ENCODE measurements around the gene RAB27A.

Gene RAB27A

DNA sequence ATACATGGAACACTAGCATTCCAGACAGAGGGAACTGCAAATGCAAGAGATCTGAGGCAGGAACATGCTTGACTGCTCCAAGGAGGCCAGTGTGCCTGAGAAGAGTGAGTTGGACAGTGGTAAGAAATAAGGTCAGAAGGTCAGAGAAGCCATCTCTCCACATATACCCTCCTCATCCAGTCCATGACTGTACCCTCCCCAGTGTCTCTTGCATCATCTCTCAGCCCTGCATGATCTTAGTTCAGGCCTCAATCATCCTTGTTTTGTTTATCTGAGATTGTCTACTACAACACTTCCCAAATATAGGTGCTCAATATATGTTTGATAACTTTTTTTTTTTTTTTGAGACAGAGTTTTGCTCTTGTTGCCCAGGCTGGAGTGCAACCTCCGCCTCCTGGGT is 87.4 kb downstream of the RAB27A start:
- no peak overlapping the region for H3K9ac ChIP-seq (ENCODE audit: low read depth, low read length)
- H3K4me1 ChIP-seq (ENCODE audit: insufficient read depth, low read length), result no peaks in the 10 kb centered on the region
- no peaks in the 10 kb centered on the region for H3K36me3 ChIP-seq (ENCODE audit: insufficient read depth, low read depth, low read length)
- no peaks in the 10 kb centered on the region for H3K27me3 ChIP-seq (ENCODE audit: insufficient read depth, low read length)
- no peaks in the 10 kb centered on the region for H3K9me3 ChIP-seq (ENCODE audit: insufficient read depth, low read depth, low read length)
- no peak overlapping the region for H3K4me3 ChIP-seq (ENCODE audit: low read length)
- no peak overlapping the region for H3K27ac ChIP-seq (ENCODE audit: low read length)

DNA sequence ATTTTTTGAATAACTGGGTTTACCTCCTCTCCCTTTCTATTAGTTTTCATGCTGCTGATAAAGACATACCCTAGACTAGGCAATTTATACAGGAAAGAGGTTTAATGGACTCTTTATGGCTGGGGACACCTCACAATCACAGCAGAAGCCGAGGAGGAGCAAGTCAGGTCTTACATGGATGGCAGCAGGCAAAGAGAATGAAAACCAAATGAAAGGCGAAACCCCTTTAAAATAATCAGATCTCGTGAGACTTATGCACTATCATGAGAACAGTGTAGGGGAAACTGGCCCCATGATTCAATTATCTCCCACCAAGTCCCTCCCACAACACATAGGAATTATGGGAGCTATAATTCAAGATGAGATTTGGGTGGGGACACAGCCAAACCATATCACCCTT is 90.9 kb downstream of the RAB27A start:
- H3K27ac ChIP-seq (ENCODE audit: low read length), result no peak overlapping the region
- H3K27me3 ChIP-seq (ENCODE audit: insufficient read depth, low read length), result no peaks in the 10 kb centered on the region
- no peaks in the 10 kb centered on the region for H3K9me3 ChIP-seq (ENCODE audit: insufficient read depth, low read depth, low read length)
- H3K4me1 ChIP-seq (ENCODE audit: insufficient read depth, low read length), result peaks cover 4% of the 10 kb centered on the region; the same call in 1 of the 2 replicates
- H3K9ac ChIP-seq (ENCODE audit: low read depth, low read length), result no peak overlapping the region
- no peaks in the 10 kb centered on the region; the same call in 1 of the 2 replicates for H3K36me3 ChIP-seq (ENCODE audit: insufficient read depth, low read depth, low read length)
- no peak overlapping the region for H3K4me3 ChIP-seq (ENCODE audit: low read length)

DNA sequence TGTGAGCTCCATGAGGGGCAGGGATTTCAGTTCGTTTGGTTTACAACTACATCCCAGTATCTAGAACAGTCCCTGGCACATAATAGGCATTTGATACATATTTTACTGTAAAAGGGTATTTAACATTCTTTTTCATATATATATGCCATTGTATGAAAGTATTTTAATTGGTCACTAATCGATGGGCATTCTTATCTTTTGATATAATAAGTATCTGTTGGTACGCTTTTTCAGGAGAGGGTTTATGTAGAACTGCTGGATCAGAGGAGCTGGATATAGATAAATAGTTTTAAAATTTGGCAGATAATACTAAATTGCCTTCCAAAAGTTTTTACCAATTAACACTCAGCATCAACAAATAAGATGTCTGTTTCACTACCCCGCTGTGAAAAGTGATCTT is 91.9 kb downstream of the RAB27A start:
- no peaks in the 10 kb centered on the region for H3K27me3 ChIP-seq (ENCODE audit: insufficient read depth, low read length)
- H3K27ac ChIP-seq (ENCODE audit: low read length), result peak overlapping the region; percentile 84
- peaks cover 7% of the 10 kb centered on the region for H3K36me3 ChIP-seq (ENCODE audit: insufficient read depth, low read depth, low read length)
- no peaks in the 10 kb centered on the region for H3K9me3 ChIP-seq (ENCODE audit: insufficient read depth, low read depth, low read length)
- H3K9ac ChIP-seq (ENCODE audit: low read depth, low read length), result peak overlapping the region; percentile 97
- peaks cover 4% of the 10 kb centered on the region; the same call in 1 of the 2 replicates for H3K4me1 ChIP-seq (ENCODE audit: insufficient read depth, low read length)
- peak overlapping the region; percentile 89 for H3K4me3 ChIP-seq (ENCODE audit: low read length)

DNA sequence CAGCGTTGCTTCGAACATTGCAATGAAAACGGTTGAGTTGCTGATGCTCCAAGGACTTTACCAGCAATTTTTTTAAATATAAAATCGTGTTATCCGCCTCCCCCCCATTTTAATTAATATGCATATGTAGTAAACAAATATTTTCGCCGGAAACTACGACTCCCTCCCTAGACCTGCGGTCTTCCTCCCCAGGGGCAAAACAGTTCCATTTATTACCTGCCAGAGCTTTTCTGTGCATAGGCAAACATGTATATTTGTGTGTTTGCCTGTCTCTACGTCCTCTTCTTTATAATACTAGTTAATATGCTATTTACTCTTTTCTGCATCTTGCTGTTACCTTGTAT is 92.3 kb downstream of the RAB27A start:
- H3K4me3 ChIP-seq (ENCODE audit: low read length), result peak overlapping the region; percentile 89
- H3K27ac ChIP-seq (ENCODE audit: low read length), result peak overlapping the region; percentile 84
- H3K9me3 ChIP-seq (ENCODE audit: insufficient read depth, low read depth, low read length), result no peaks in the 10 kb centered on the region

DNA sequence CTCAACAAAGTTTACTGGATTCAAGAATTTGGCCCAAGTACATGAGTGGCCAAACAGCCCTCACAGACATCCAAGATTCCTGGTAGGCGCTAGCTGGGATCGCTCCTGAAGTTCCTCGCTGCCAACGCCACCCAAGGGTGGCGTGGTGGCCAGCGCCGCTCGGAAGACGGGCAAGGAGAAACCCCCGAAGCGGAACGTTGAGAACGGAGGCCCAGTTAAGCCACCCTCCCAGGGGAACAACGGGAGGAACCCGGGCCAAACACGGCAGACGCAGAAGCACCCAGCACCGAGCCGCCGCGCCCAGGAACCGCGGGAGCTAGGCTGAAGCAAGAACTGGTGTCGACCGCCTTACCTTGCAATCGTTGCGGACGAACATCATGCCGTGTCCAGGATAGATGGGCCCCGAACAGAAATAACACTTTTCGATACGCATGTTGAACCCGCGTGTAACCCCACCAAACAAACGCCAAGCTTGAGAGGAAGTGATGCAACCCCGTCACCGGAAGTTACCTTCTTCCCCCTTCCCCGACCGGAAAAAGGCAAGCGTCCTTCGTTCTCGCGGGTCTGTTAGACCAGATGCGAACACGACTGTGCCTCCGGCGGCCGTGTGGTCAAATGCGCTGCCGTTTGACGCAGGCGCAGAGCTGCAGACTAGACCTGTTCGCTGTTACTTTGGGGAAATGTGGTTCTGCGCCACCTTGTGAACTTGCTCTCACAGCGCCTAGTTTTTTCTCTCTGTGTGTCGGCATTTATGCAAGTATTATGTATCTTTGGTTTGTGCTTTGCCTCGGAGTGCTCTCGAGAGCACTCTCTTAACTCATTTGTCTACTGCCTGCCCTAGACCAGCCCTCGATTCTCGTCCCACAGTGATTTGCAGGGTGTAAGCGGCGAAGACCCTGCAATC is 92.9 kb downstream of the RAB27A start, which contains the start of gene RSL24D1:
RSL24D1 (minus strand) TSS at position 484 of the 904 bp plus-strand sequence; CDS start at position 433, 51 bp downstream.
- H3K9ac ChIP-seq (ENCODE audit: low read depth, low read length), result peak within 1 kb of the TSS; percentile 97
- H3K4me3 ChIP-seq (ENCODE audit: low read length), result peak within 1 kb of the TSS; percentile 89
- H3K27ac ChIP-seq (ENCODE audit: low read length), result peak within 1 kb of the TSS; percentile 84
- no peaks in the 10 kb centered on the region for H3K9me3 ChIP-seq (ENCODE audit: insufficient read depth, low read depth, low read length)
- H3K36me3 ChIP-seq (ENCODE audit: insufficient read depth, low read depth, low read length), result peaks cover 17% of the 10 kb centered on the region
- H3K27me3 ChIP-seq (ENCODE audit: insufficient read depth, low read length), result no peaks in the 10 kb centered on the region
- H3K4me1 ChIP-seq (ENCODE audit: insufficient read depth, low read length), result peaks cover 4% of the 10 kb centered on the region; the same call in 1 of the 2 replicates

More for the DNA sequence above, 92.3 kb downstream of the RAB27A start:
- Histone ChIP-seq H3K36me3 (ENCODE audit: insufficient read depth, low read depth, low read length) (peaks cover 11% of the 10 kb centered on the region), H3K4me1 (ENCODE audit: insufficient read depth, low read length) (peaks cover 4% of the 10 kb centered on the region; the same call in 1 of the 2 replicates), H3K27me3 (ENCODE audit: insufficient read depth, low read length) (no peaks in the 10 kb centered on the region), H3K9ac (ENCODE audit: low read depth, low read length) (peak overlapping the region; percentile 97)

DNA sequence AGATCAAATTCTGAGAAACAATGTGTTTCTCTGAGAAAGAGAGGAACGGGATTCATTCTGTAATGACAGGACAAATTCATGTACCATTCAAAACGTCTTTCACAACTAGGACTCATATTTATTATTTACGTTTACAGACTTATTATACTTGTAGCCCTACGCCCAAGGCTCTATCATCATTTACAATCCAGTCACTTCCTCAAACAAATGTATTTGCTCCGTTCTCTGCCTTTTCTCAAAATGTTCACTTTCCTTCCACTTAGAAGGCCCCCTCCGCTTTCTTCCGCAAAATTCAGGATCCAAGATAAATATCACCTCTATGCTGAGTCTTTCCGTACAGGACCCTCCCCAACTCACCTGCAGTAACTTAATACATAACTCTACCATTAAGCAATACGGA is 93.6 kb downstream of the RAB27A start:
- Histone ChIP-seq H3K9ac (ENCODE audit: low read depth, low read length) (peak overlapping the region; percentile 97), H3K4me1 (ENCODE audit: insufficient read depth, low read length) (peaks cover 4% of the 10 kb centered on the region; the same call in 1 of the 2 replicates), H3K4me3 (ENCODE audit: low read length) (peak overlapping the region; percentile 89), H3K27ac (ENCODE audit: low read length) (peak overlapping the region; percentile 62), H3K9me3 (ENCODE audit: insufficient read depth, low read depth, low read length) (no peaks in the 10 kb centered on the region), H3K36me3 (ENCODE audit: insufficient read depth, low read depth, low read length) (peaks cover 24% of the 10 kb centered on the region), H3K27me3 (ENCODE audit: insufficient read depth, low read length) (no peaks in the 10 kb centered on the region)

DNA sequence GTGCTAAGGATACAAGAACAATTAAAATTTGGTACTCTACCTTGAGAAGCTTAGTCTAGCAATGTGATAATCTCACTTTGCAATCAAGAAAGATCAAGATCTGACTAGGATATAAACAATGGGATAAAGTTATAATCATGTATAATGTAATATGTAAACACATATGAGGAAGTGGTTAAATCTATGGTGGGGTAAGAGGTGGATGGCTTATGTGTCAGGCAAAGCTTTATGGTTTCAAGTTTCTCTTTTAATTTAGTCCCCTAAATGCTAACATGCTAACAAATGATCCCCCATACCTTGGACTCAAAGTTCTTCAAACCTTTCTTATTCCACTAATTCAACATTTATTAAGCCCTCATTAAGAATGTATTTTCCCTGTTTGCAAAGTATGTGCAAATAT is 95.4 kb downstream of the RAB27A start:
- no peak overlapping the region for H3K27ac ChIP-seq (ENCODE audit: low read length)
- H3K9ac ChIP-seq (ENCODE audit: low read depth, low read length), result no peak overlapping the region
- H3K4me1 ChIP-seq (ENCODE audit: insufficient read depth, low read length), result peaks cover 4% of the 10 kb centered on the region; the same call in 1 of the 2 replicates
- no peaks in the 10 kb centered on the region for H3K27me3 ChIP-seq (ENCODE audit: insufficient read depth, low read length)
- no peaks in the 10 kb centered on the region for H3K9me3 ChIP-seq (ENCODE audit: insufficient read depth, low read depth, low read length)
- H3K4me3 ChIP-seq (ENCODE audit: low read length), result peak overlapping the region; percentile 89; the same call in 1 of the 2 replicates
- peaks cover 42% of the 10 kb centered on the region for H3K36me3 ChIP-seq (ENCODE audit: insufficient read depth, low read depth, low read length)

DNA sequence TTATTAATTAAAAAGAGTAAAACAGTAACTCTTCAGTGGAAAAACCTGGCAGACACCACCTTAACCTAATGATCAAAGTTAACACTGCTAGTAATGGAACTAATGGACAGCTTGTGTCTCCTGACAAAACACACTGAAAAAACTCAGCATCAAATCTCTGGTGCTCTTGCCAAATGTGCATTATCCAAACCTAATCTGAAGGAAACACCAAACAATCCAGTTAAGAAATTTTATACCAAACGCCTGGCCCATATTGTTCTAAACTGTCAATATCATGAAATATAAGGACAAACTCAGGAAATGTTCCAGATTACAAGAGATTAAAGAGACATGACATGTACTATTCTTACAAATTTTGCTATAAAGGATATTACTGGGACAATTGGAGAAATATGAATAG is 103.3 kb downstream of the RAB27A start:
- no peaks in the 10 kb centered on the region for H3K27me3 ChIP-seq (ENCODE audit: insufficient read depth, low read length)
- peaks cover 93% of the 10 kb centered on the region for H3K36me3 ChIP-seq (ENCODE audit: insufficient read depth, low read depth, low read length)
- H3K4me1 ChIP-seq (ENCODE audit: insufficient read depth, low read length), result peaks cover 4% of the 10 kb centered on the region
- H3K4me3 ChIP-seq (ENCODE audit: low read length), result no peak overlapping the region
- H3K9me3 ChIP-seq (ENCODE audit: insufficient read depth, low read depth, low read length), result no peaks in the 10 kb centered on the region
- no peak overlapping the region for H3K9ac ChIP-seq (ENCODE audit: low read depth, low read length)
- H3K27ac ChIP-seq (ENCODE audit: low read length), result no peak overlapping the region

DNA sequence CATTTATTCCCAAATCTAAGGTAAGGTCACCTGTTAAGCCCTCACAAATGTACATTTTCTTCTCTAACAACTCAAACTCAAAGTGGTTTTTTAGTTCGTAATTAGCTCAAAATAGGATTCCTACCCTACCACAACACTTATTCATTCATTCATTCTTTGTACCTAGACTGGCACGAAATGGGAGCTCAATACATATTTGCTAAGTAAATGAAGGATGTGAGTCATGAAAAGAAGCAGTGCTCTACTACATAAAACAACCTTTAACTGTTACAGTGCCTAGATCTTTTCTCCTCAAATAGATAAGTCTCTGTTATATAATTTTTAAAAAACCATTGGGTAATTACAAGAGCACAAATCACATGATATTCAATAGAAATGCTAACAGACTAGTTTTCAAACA is 105.9 kb downstream of the RAB27A start:
- Histone ChIP-seq H3K9ac (ENCODE audit: low read depth, low read length) (no peak overlapping the region), H3K4me1 (ENCODE audit: insufficient read depth, low read length) (peaks cover 4% of the 10 kb centered on the region), H3K9me3 (ENCODE audit: insufficient read depth, low read depth, low read length) (no peaks in the 10 kb centered on the region), H3K27ac (ENCODE audit: low read length) (no peak overlapping the region), H3K4me3 (ENCODE audit: low read length) (no peak overlapping the region), H3K36me3 (ENCODE audit: insufficient read depth, low read depth, low read length) (peaks cover 94% of the 10 kb centered on the region), H3K27me3 (ENCODE audit: insufficient read depth, low read length) (no peaks in the 10 kb centered on the region)

DNA sequence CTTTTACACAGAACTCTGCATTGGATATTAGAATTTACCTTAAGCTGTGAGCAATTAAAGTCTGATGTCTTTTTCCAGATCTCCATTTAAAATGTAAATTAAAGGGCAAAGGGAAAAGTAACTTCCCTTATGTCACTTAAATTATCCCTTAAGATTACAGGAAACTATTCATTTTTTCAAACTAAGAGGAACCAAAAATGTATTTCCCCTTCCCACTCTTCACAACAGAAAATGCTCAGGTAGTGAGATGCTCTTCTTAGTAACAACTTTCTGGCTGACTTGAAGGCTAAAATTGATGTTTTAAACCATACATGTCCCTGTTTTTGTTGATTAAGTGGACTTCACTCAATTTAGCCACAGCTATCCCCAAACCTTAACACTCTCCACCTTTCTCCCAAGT is 110.5 kb downstream of the RAB27A start:
- Histone ChIP-seq H3K9me3 (ENCODE audit: insufficient read depth, low read depth, low read length) (no peaks in the 10 kb centered on the region), H3K4me1 (ENCODE audit: insufficient read depth, low read length) (no peaks in the 10 kb centered on the region), H3K27ac (ENCODE audit: low read length) (no peak overlapping the region), H3K36me3 (ENCODE audit: insufficient read depth, low read depth, low read length) (peaks cover 59% of the 10 kb centered on the region), H3K27me3 (ENCODE audit: insufficient read depth, low read length) (no peaks in the 10 kb centered on the region), H3K4me3 (ENCODE audit: low read length) (no peak overlapping the region), H3K9ac (ENCODE audit: low read depth, low read length) (no peak overlapping the region)

DNA sequence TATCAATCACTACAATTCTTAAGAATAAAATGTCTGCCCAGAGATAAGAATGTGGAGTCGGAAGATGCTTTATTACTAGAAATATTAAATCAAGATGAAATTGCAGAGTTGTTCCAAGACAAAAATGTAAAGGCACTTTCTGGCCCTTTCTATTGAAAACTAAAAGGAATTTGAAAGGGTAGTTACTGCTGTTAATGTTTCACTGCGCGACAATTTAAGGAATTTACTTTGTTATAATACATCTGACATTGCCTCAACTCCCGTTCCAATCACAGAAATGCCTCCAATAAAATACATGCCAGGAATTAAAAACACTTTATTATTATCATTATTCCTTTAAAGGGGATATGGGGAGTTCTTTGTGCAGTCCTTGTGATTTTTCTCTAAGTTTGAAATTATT is 119.3 kb downstream of the RAB27A start:
- no peaks in the 10 kb centered on the region for H3K9me3 ChIP-seq (ENCODE audit: insufficient read depth, low read depth, low read length)
- H3K27ac ChIP-seq (ENCODE audit: low read length), result no peak overlapping the region
- H3K9ac ChIP-seq (ENCODE audit: low read depth, low read length), result no peak overlapping the region
- no peaks in the 10 kb centered on the region for H3K4me1 ChIP-seq (ENCODE audit: insufficient read depth, low read length)
- no peaks in the 10 kb centered on the region for H3K36me3 ChIP-seq (ENCODE audit: insufficient read depth, low read depth, low read length)
- H3K4me3 ChIP-seq (ENCODE audit: low read length), result no peak overlapping the region
- H3K27me3 ChIP-seq (ENCODE audit: insufficient read depth, low read length), result no peaks in the 10 kb centered on the region

DNA sequence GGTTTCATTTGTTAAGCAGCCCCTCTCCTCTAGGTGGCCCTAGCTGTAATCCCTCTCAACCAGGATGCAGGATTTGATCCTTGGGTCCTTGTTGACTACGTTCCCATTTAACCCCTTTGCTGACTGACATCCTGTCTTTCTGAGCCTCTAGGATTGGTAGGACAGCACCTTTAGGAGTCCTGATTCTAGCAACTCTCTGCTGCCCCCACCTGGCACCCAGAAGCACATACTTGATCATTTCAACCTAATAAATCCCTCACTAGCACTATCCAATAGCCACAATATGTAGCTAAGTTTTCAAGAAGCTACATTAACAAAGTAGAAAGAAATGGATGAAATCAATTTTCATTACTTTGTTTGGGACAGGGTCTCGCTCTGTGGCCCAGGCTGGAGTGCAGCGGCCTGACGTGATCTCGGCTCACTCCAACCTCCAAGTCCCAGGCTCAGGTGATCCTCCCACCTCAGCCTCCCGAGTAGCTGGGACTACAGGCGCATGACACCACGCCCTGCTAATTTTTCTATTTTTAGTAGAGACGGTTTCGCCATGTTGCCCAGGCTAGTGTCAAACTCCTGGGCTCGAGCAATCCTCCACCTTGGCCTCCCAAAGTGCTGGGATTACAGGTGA is 121.2 kb downstream of the RAB27A start:
- Histone ChIP-seq H3K4me1 (ENCODE audit: insufficient read depth, low read length) (no peaks in the 10 kb centered on the region), H3K27ac (ENCODE audit: low read length) (no peak overlapping the region), H3K36me3 (ENCODE audit: insufficient read depth, low read depth, low read length) (no peaks in the 10 kb centered on the region)

More for the DNA sequence above, 121.2 kb downstream of the RAB27A start:
- Histone ChIP-seq H3K27me3 (ENCODE audit: insufficient read depth, low read length) (no peaks in the 10 kb centered on the region), H3K9ac (ENCODE audit: low read depth, low read length) (no peak overlapping the region), H3K4me3 (ENCODE audit: low read length) (no peak overlapping the region), H3K9me3 (ENCODE audit: insufficient read depth, low read depth, low read length) (no peaks in the 10 kb centered on the region)

Data from iPS-20b (cell line).